Measurements from ENCODE around the gene FAM193A. TPM values are rescaled to one million over a fixed set of nuclear protein-coding genes. Genes with fewer than 3 reads are reported as not detected.

The FAM193A gene
- total RNA-seq, 1 experiment from 2014 or later, result 38.2 TPM

DNA sequence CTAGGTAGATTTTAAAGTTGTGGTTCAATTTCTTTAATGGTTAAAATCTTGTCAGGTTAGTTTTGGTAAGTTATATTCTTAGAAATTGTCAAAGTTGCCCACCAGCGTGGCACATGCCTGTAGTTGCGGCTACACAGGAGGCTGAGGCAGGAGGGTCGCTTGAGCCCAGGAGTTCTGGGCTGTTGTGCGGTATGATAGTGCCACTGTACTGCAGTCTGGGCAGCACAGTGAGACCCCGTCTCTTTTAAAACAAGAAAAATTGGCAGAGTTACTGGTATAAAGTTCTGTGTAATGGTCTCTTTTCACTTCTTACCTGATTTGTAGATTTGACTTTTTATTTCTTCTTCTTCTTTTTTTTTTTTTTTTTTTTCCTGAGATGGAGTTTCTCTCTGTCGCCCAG is 64.4 kb downstream of the FAM193A start:
- no TSS peak for BruUV-seq (replicated peaks)
- H3K36me3 ChIP-seq (ENCODE audit: insufficient read depth, low read length, poor library complexity, severe bottlenecking), result peaks cover 3% of the 10 kb centered on the region
- POLR2A ChIA-PET (ENCODE audit: low non-redundant PET), result no interaction called here
- no peak overlapping the region for H3K27ac ChIP-seq (ENCODE audit: low read depth, low read length, poor library complexity, severe bottlenecking)
- H3K9me3 ChIP-seq (ENCODE audit: low read depth, low read length, poor library complexity, severe bottlenecking), result no peaks in the 10 kb centered on the region
- no peaks in the 10 kb centered on the region for H3K27me3 ChIP-seq (replicated peaks; ENCODE audit: insufficient read depth, low read depth, low read length, poor library complexity)
- H3K4me1 ChIP-seq (ENCODE audit: insufficient read depth, low read length, poor library complexity, severe bottlenecking), result peaks cover 9% of the 10 kb centered on the region
- no peak for DNase-seq (ENCODE audit: low spot score)
- TF ChIP-seq, protein P1, sequence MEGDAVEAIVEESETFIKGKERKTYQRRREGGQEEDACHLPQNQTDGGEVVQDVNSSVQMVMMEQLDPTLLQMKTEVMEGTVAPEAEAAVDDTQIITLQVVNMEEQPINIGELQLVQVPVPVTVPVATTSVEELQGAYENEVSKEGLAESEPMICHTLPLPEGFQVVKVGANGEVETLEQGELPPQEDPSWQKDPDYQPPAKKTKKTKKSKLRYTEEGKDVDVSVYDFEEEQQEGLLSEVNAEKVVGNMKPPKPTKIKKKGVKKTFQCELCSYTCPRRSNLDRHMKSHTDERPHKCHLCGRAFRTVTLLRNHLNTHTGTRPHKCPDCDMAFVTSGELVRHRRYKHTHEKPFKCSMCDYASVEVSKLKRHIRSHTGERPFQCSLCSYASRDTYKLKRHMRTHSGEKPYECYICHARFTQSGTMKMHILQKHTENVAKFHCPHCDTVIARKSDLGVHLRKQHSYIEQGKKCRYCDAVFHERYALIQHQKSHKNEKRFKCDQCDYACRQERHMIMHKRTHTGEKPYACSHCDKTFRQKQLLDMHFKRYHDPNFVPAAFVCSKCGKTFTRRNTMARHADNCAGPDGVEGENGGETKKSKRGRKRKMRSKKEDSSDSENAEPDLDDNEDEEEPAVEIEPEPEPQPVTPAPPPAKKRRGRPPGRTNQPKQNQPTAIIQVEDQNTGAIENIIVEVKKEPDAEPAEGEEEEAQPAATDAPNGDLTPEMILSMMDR (conservative IDR thresholded peaks at IDR 0.05; ENCODE audit: low read depth, low read length), result no peak
- no peak for TF ChIP-seq EZH2 (IDR thresholded peaks at IDR 0.05; ENCODE audit: borderline replicate concordance, low read depth, low read length, poor library complexity, severe bottlenecking)
- no peak overlapping the region for H3K4me3 ChIP-seq (ENCODE audit: low read depth, low read length, poor library complexity, severe bottlenecking)
- CTCF ChIA-PET, result no interaction called here
- intact Hi-C loops (cut with micrococcal nuclease; ENCODE audit: unreplicated experiment), result no loop called here

DNA sequence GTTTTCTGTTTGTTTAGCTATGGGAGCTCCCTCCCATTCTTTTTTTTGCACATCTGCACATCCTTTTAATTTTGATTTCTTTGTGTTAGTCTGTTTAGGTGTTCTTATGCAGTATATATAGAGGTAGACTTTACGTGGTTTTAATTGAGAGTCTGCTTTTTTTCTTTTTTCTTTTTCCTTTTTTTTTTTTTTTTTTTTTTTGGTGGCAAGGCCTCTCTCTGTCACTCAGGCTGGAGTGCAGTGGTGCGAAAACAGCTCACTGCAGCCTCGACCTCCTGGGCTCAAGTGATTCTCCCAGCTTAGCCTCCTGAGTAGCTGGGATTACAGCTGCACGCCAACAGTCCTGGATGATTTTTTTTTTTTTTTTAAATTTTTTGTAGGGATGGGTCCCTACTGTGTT is 68.2 kb downstream of the FAM193A start:
- Histone ChIP-seq H3K9me3 (ENCODE audit: low read depth, low read length, poor library complexity, severe bottlenecking) (no peaks in the 10 kb centered on the region), H3K4me3 (ENCODE audit: low read depth, low read length, poor library complexity, severe bottlenecking) (no peak overlapping the region), H3K27ac (ENCODE audit: low read depth, low read length, poor library complexity, severe bottlenecking) (no peak overlapping the region), H3K27me3 (replicated peaks; ENCODE audit: insufficient read depth, low read depth, low read length, poor library complexity) (no peaks in the 10 kb centered on the region), H3K4me1 (ENCODE audit: insufficient read depth, low read length, poor library complexity, severe bottlenecking) (no peaks in the 10 kb centered on the region), H3K36me3 (ENCODE audit: insufficient read depth, low read length, poor library complexity, severe bottlenecking) (no peaks in the 10 kb centered on the region)
- CTCF ChIA-PET, result no interaction called here
- no TSS peak for BruUV-seq (replicated peaks)
- TF ChIP-seq, protein P1 (conservative IDR thresholded peaks at IDR 0.05; ENCODE audit: low read depth, low read length), result no peak
- no peak for TF ChIP-seq EZH2 (IDR thresholded peaks at IDR 0.05; ENCODE audit: borderline replicate concordance, low read depth, low read length, poor library complexity, severe bottlenecking)
- intact Hi-C loops (cut with micrococcal nuclease; ENCODE audit: unreplicated experiment), result no loop called here
- DNase-seq (ENCODE audit: low spot score), result no peak
- POLR2A ChIA-PET (ENCODE audit: low non-redundant PET), result no interaction called here

DNA sequence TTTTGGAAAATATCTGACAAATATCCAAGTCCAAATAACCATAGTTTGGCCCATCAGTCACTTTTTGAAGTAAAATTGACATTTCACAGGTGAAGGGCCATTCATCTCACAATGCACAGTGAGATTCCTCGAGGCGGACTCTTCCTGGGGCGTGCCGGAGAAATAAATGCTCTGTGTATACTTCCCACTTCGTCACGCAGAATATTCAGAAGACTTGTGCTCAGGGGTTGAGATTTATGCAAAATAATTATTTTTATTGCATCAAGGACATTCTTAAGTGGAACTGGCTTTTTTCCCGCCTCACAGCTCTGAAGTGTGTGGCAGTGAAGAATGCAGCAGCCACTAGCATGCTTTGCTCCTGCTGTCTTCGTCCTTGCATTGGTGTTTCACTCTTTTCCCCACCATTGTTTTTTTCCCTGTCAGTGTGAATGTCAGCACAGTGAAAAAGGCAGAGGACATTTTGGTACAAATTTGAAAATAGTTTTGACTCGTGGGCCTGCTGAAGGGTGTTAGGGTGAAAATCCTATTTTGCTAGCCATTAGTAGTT is 70.6 kb downstream of the FAM193A start:
- TF ChIP-seq, protein P1 (conservative IDR thresholded peaks at IDR 0.05; ENCODE audit: low read depth, low read length), result no peak
- no peak for TF ChIP-seq EZH2 (IDR thresholded peaks at IDR 0.05; ENCODE audit: borderline replicate concordance, low read depth, low read length, poor library complexity, severe bottlenecking)
- Histone ChIP-seq H3K27ac (ENCODE audit: low read depth, low read length, poor library complexity, severe bottlenecking) (no peak overlapping the region), H3K36me3 (ENCODE audit: insufficient read depth, low read length, poor library complexity, severe bottlenecking) (no peaks in the 10 kb centered on the region), H3K9me3 (ENCODE audit: low read depth, low read length, poor library complexity, severe bottlenecking) (no peaks in the 10 kb centered on the region), H3K27me3 (replicated peaks; ENCODE audit: insufficient read depth, low read depth, low read length, poor library complexity) (no peaks in the 10 kb centered on the region), H3K4me3 (ENCODE audit: low read depth, low read length, poor library complexity, severe bottlenecking) (no peak overlapping the region), H3K4me1 (ENCODE audit: insufficient read depth, low read length, poor library complexity, severe bottlenecking) (no peaks in the 10 kb centered on the region)
- BruUV-seq (replicated peaks), result no TSS peak
- ChIA-PET CTCF (no interaction called here), POLR2A (ENCODE audit: low non-redundant PET) (no interaction called here)
- DNase-seq (ENCODE audit: low spot score), result no peak
- intact Hi-C loops (cut with micrococcal nuclease; ENCODE audit: unreplicated experiment), result no loop called here
